Stomach (tissue), 9 donors: ENCODE results near the gene KREMEN2. TPM values are rescaled to one million over a fixed set of nuclear protein-coding genes. Genes with fewer than 3 reads are reported as not detected.

Experiments used
- DNase-seq, 2 donors: peaks; one replicate each; pipeline versions ENCODE4 v3.0.0 to v3.0.0-alpha.2; 2013 to 2019
- H3K27ac ChIP-seq, 5 donors: fragments of 200-600 bp in 4 of 5; sonication (generic) in 4 of 5; one replicate each; pipeline ENCODE4 v1.5.1; 2013 to 2019; ENCODE audit warnings: mild to moderate bottlenecking in 1 of 5, moderate library complexity in 1 of 5
- H3K27me3 ChIP-seq, 3 donors: fragments of 200-600 bp; sonication (generic); one replicate each; pipeline ENCODE4 v1.5.1; 2017 to 2019; ENCODE audit warnings: mixed run types in 1 of 3
- H3K36me3 ChIP-seq, 4 donors: fragments of 200-600 bp; sonication (generic); 1 replicate in 3 of 4; 2 replicates in 1 of 4; pipeline ENCODE4 v1.5.1; 2016 to 2019
- H3K4me1 ChIP-seq, 4 donors: fragments of 200-600 bp; sonication (generic); one replicate each; pipeline ENCODE4 v1.5.1; 2016 to 2019
- H3K4me3 ChIP-seq, 4 donors: fragments of 200-600 bp; sonication (generic) in 3 of 4; one replicate each; pipeline ENCODE4 v1.5.1; 2016 to 2019; ENCODE audit warnings: mild to moderate bottlenecking in 1 of 4
- H3K9me3 ChIP-seq, 4 donors: fragments of 200-600 bp; sonication (generic); one replicate each; pipeline ENCODE4 v1.5.1; 2016 to 2019
- CTCF ChIP-seq, 7 experiments: fragments of 450-650 bp in 4 of 7; fragments of 200-600 bp in 3 of 7; sonication (generic) in 3 of 7; IDR thresholded peaks; one replicate each; pipeline ENCODE4 v1.5.1; 2016 to 2019; ENCODE audit warnings: antibody characterized with exemption in 7 of 7, control low read depth in 2 of 7, mild to moderate bottlenecking in 1 of 7
- EP300 ChIP-seq: sonication (generic); formaldehyde crosslinking; IDR thresholded peaks from one replicate; pipeline ENCODE4 v1.6.1; 2017; ENCODE audit warnings: antibody characterized with exemption
- POLR2A ChIP-seq, 4 donors: fragments of 450-650 bp; IDR thresholded peaks; one replicate each; pipeline ENCODE4 v1.6.1; 2016; ENCODE audit warnings: antibody characterized with exemption in 4 of 4, control low read depth in 2 of 4, mild to moderate bottlenecking in 1 of 4, moderate library complexity in 1 of 4
- POLR2AphosphoS5 ChIP-seq, 3 donors: sonication (generic); formaldehyde crosslinking; IDR thresholded peaks; one replicate each; pipeline ENCODE4 v1.6.1; 2016; ENCODE audit warnings: antibody characterized with exemption in 3 of 3
- WGBS, 5 donors: extraction: QIAGEN DNeasy Blood & Tissue Kit in 3 of 5; methylation state at CpG; one replicate each; pipeline versions ENCODE4 v1.1.5 to v1.1.7; 2013 to 2018; 5-methylcytosine and 5-hydroxymethylcytosine counted together
- intact Hi-C: fragments of 100-400 bp; cut with DNase I; formaldehyde crosslinking; loops from one replicate; pipeline ENCODE4 v1.15.1; 2023; ENCODE audit warnings: low total_unique reads
- polyA plus RNA-seq, 3 donors: library from polyadenylated mRNA; stranded (reverse); fragments of 200-250 nt; gene quantifications; one replicate each; pipeline ENCODE4 v1.2.3, GENCODE V29; 2013
- small RNA-seq, 4 donors: library from RNA; depleted of rRNA; stranded (forward); fragments of <200 nt; gene quantifications; one replicate each; pipeline ENCODE3, GENCODE V24; 2016
- total RNA-seq, 5 donors: library from RNA; depleted of rRNA; stranded (reverse); fragments of >200 nt; gene quantifications; one replicate each; pipeline versions ENCODE4 v1.1.0 to v1.2.3, GENCODE V29; 2014 to 2016
- donor health status: healthy with polysubstance abuse.
- donor health status: Bipolar disorder and iron deficiency.
- donor health status: healthy.

KREMEN2 gene
- total and polyA plus RNA-seq, 8 donors: 0.37 to 1.1 TPM; not detected in 6

DNA sequence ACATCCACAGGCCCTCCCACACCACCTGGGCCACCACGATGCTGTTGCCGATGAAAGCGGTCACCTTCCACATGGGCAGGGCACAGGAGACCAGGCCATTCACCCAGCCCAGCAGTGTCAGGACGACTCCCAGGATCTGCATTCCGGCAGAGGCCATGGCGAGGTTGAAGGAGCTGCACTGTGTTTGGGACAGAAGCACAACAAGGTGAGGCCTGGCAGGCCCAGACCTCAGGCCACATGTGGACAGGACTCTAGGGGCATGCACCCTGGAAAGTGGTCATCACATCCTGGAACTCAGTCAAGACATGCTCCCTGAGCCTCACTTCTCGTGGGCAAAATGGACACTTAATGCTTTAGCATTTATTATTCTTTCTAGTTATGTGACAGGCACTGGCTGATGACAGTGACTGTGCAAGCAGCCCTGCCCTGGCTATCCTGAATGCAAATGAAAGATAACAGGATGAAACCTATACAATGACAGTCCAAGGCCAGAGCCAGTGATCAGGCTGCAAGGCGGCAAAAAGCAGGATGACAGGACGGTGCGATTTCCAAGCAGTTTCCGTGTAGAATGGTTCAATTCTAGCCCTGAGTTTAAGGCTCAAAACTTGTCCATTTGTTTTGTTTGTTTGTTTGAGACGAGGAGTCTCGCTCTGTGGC, 51.9 kb downstream of the KREMEN2 start:
- Histone ChIP-seq H3K27ac (no peak overlapping the region), H3K4me1 (peaks cover 16 to 48% (median 42%) of the 10 kb centered on the region in 4 donors), H3K36me3 (no peaks in the 10 kb centered on the region), H3K4me3 (no peak overlapping the region), H3K27me3 (peaks cover 5 to 74% (median 46%) of the 10 kb centered on the region in 3 donors), H3K9me3 (no peaks in the 10 kb centered on the region)
- intact Hi-C loops: no loop called here
- TF ChIP-seq CTCF (IDR thresholded peaks at IDR 0.05) (no peak), EP300 (no peak), POLR2AphosphoS5 (IDR thresholded peaks at IDR 0.05) (no peak), POLR2A (IDR thresholded peaks at IDR 0.05) (no peak)
- WGBS, 5 donors: 80 to 91% (median 84%) methylated on average over 9 to 13 of the region's 13 CpGs
- DNase-seq: no peak

DNA sequence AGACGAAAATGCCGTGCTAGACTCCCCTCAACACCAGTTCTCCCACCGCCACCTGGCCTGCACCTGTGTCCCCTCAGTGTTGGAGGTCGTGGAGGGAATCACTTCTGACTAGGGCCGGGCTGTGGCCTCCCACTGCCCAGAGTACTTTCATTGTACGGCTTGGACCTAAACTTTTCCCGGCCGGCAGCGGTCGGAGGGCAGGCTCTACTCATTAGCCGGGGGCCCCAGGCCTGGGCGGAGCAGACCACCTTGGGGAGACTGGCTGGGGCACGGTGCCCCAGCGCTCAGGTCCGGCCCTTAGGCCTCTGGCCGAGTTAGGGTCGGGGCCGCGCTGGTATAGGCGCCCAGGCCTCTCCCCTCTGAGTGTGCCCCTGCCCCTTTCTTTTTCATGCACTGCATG, 53.3 kb downstream of the KREMEN2 start:
- no peaks in the 10 kb centered on the region for H3K36me3 ChIP-seq
- peaks cover 0 to 60% (median 35%) of the 10 kb centered on the region in 3 donors for H3K27me3 ChIP-seq
- no peak overlapping the region for H3K4me3 ChIP-seq
- peaks cover 22 to 54% (median 51%) of the 10 kb centered on the region in 4 donors for H3K4me1 ChIP-seq
- no peaks in the 10 kb centered on the region for H3K9me3 ChIP-seq
- no peak for DNase-seq
- intact Hi-C loops: no loop called here
- WGBS, 5 donors: 60 to 80% (median 79%) methylated on average over 11 to 20 of the region's 20 CpGs
- TF ChIP-seq POLR2AphosphoS5 (IDR thresholded peaks at IDR 0.05) (no peak), POLR2A (IDR thresholded peaks at IDR 0.05) (no peak), EP300 (no peak), CTCF (IDR thresholded peaks at IDR 0.05) (no peak)
- H3K27ac ChIP-seq: no peak overlapping the region

Small RNA genes lying within 50 kb of the gene (small RNA-seq; reads per million reads assigned to genes)
- gene LINC00514: 0 reads per million in 4 donors

Other genes starting within 250 kb of the KREMEN2 start
- under 1 TPM in 1 of 5 donors, not detected in 4; 0.55 TPM for gene PRSS27, start 244.1 kb upstream of the KREMEN2 start, total RNA-seq
- gene PRSS27, start 244.1 kb upstream of the KREMEN2 start, polyA plus RNA-seq: 10 to 100 TPM in 1 of 3 donors, under 1 TPM in 2; 0.50 to 74.4 (median 0.76) TPM
- 1,000 to 10,000 TPM in 2 of 5 donors, 100 to 1,000 TPM in 3; 142 to 2,165 (median 929) TPM for gene SRRM2, start 211.6 kb upstream of the KREMEN2 start, total RNA-seq
- 100 to 1,000 TPM; 151 to 384 (median 321) TPM for gene SRRM2, start 211.6 kb upstream of the KREMEN2 start, polyA plus RNA-seq
- gene ELOB, start 187.0 kb upstream of the KREMEN2 start, total RNA-seq: 100 to 1,000 TPM in 4 of 5 donors, 10 to 100 TPM in 1; 68.1 to 279 (median 174) TPM
- gene ELOB, start 187.0 kb upstream of the KREMEN2 start, polyA plus RNA-seq: 100 to 1,000 TPM; 386 to 713 (median 456) TPM
- gene PRSS33, start 176.7 kb upstream of the KREMEN2 start, total RNA-seq: not detected
- not detected for gene PRSS33, start 176.7 kb upstream of the KREMEN2 start, polyA plus RNA-seq
- gene PRSS41, start 165.8 kb upstream of the KREMEN2 start, total RNA-seq: not detected
- gene PRSS41, start 165.8 kb upstream of the KREMEN2 start, polyA plus RNA-seq: not detected
- 1 to 10 TPM in 1 of 5 donors, not detected in 4; 1.1 TPM for gene PRSS21, start 147.0 kb upstream of the KREMEN2 start, total RNA-seq
- gene PRSS21, start 147.0 kb upstream of the KREMEN2 start, polyA plus RNA-seq: 1 to 10 TPM in 1 of 3 donors, under 1 TPM in 2; 0.50 to 2.9 (median 0.65) TPM
- 10 to 100 TPM in 2 of 5 donors, not detected in 3; 15.6 to 39.0 TPM for gene ZG16B, start 134.0 kb upstream of the KREMEN2 start, total RNA-seq
- 10 to 100 TPM; 13.0 to 35.4 (median 22.3) TPM for gene ZG16B, start 134.0 kb upstream of the KREMEN2 start, polyA plus RNA-seq
- gene PRSS22, start 106.1 kb upstream of the KREMEN2 start, total RNA-seq: 10 to 100 TPM in 2 of 5 donors, 1 to 10 TPM in 2, not detected in 1; 1.8 to 33.2 (median 9.8) TPM
- 10 to 100 TPM in 2 of 3 donors, 1 to 10 TPM in 1; 5.2 to 62.2 (median 22.7) TPM for gene PRSS22, start 106.1 kb upstream of the KREMEN2 start, polyA plus RNA-seq
- 10 to 100 TPM; 19.6 to 76.4 (median 52.4) TPM for gene FLYWCH2, start 81.1 kb upstream of the KREMEN2 start, total RNA-seq
- gene FLYWCH2, start 81.1 kb upstream of the KREMEN2 start, polyA plus RNA-seq: 10 to 100 TPM; 30.1 to 43.4 (median 39.0) TPM
- 100 to 1,000 TPM in 1 of 5 donors, 10 to 100 TPM in 4; 10.5 to 121 (median 26.5) TPM for gene FLYWCH1, start 52.3 kb upstream of the KREMEN2 start, total RNA-seq
- 10 to 100 TPM in 2 of 3 donors, 1 to 10 TPM in 1; 8.1 to 18.1 (median 12.0) TPM for gene FLYWCH1, start 52.3 kb upstream of the KREMEN2 start, polyA plus RNA-seq
- gene PAQR4, start 5.1 kb downstream of the KREMEN2 start, total RNA-seq: 10 to 100 TPM in 2 of 5 donors, 1 to 10 TPM in 3; 4.8 to 43.2 (median 8.4) TPM
- gene PAQR4, start 5.1 kb downstream of the KREMEN2 start, polyA plus RNA-seq: 10 to 100 TPM in 2 of 3 donors, 1 to 10 TPM in 1; 2.7 to 15.3 (median 10.9) TPM
- gene PKMYT1, start 16.2 kb downstream of the KREMEN2 start, total RNA-seq: 10 to 100 TPM in 2 of 5 donors, 1 to 10 TPM in 3; 2.4 to 19.3 (median 9.6) TPM
- 10 to 100 TPM in 1 of 3 donors, 1 to 10 TPM in 2; 1.8 to 15.9 (median 9.5) TPM for gene PKMYT1, start 16.2 kb downstream of the KREMEN2 start, polyA plus RNA-seq
- not detected for gene CLDN9, start 48.6 kb downstream of the KREMEN2 start, total RNA-seq
- under 1 TPM in 2 of 3 donors, not detected in 1; 0.28 to 0.31 TPM for gene CLDN9, start 48.6 kb downstream of the KREMEN2 start, polyA plus RNA-seq
- gene CLDN6, start 53.9 kb downstream of the KREMEN2 start, total RNA-seq: not detected
- gene CLDN6, start 53.9 kb downstream of the KREMEN2 start, polyA plus RNA-seq: not detected
- gene TNFRSF12A, start 56.1 kb downstream of the KREMEN2 start, total RNA-seq: 100 to 1,000 TPM in 2 of 5 donors, 10 to 100 TPM in 2, 1 to 10 TPM in 1; 1.8 to 134 (median 77.2) TPM
- gene TNFRSF12A, start 56.1 kb downstream of the KREMEN2 start, polyA plus RNA-seq: 100 to 1,000 TPM in 1 of 3 donors, 10 to 100 TPM in 2; 20.3 to 117 (median 25.8) TPM
- 10 to 100 TPM; 11.0 to 94.7 (median 21.7) TPM for gene HCFC1R1, start 59.7 kb downstream of the KREMEN2 start, total RNA-seq
- 100 to 1,000 TPM in 2 of 3 donors, 10 to 100 TPM in 1; 71.7 to 128 (median 102) TPM for gene HCFC1R1, start 59.7 kb downstream of the KREMEN2 start, polyA plus RNA-seq
- gene THOC6, start 59.8 kb downstream of the KREMEN2 start, total RNA-seq: 10 to 100 TPM in 4 of 5 donors, not detected in 1; 10.5 to 97.9 (median 22.2) TPM
- 10 to 100 TPM; 15.3 to 39.0 (median 32.8) TPM for gene THOC6, start 59.8 kb downstream of the KREMEN2 start, polyA plus RNA-seq
- gene BICDL2, start 72.7 kb downstream of the KREMEN2 start, total RNA-seq: 100 to 1,000 TPM in 1 of 5 donors, 10 to 100 TPM in 4; 18.4 to 693 (median 59.4) TPM
- 10 to 100 TPM; 26.0 to 79.7 (median 29.0) TPM for gene BICDL2, start 72.7 kb downstream of the KREMEN2 start, polyA plus RNA-seq
- gene MMP25, start 82.3 kb downstream of the KREMEN2 start, total RNA-seq: 1 to 10 TPM in 2 of 5 donors, not detected in 3; 1.1 to 1.6 TPM
- gene MMP25, start 82.3 kb downstream of the KREMEN2 start, polyA plus RNA-seq: 1 to 10 TPM in 1 of 3 donors, under 1 TPM in 2; 0.48 to 2.9 (median 0.61) TPM
- 100 to 1,000 TPM in 1 of 5 donors, 10 to 100 TPM in 3, 1 to 10 TPM in 1; 9.9 to 504 (median 90.4) TPM for gene IL32, start 101.4 kb downstream of the KREMEN2 start, total RNA-seq
- 100 to 1,000 TPM in 1 of 3 donors, 10 to 100 TPM in 2; 56.3 to 129 (median 60.9) TPM for gene IL32, start 101.4 kb downstream of the KREMEN2 start, polyA plus RNA-seq
- gene ZSCAN10, start 135.0 kb downstream of the KREMEN2 start, total RNA-seq: not detected
- not detected for gene ZSCAN10, start 135.0 kb downstream of the KREMEN2 start, polyA plus RNA-seq
- gene ZNF205, start 148.3 kb downstream of the KREMEN2 start, total RNA-seq: 10 to 100 TPM in 1 of 5 donors, 1 to 10 TPM in 3, under 1 TPM in 1; 0.87 to 21.9 (median 5.5) TPM
- 10 to 100 TPM; 16.6 to 27.5 (median 20.9) TPM for gene ZNF205, start 148.3 kb downstream of the KREMEN2 start, polyA plus RNA-seq
- gene ZNF213, start 170.8 kb downstream of the KREMEN2 start, total RNA-seq: 10 to 100 TPM in 3 of 5 donors, 1 to 10 TPM in 2; 1.3 to 87.8 (median 20.0) TPM
- 1 to 10 TPM; 5.8 to 6.7 (median 6.1) TPM for gene ZNF213, start 170.8 kb downstream of the KREMEN2 start, polyA plus RNA-seq
- gene OR1F1, start 223.9 kb downstream of the KREMEN2 start, total RNA-seq: not detected
- gene OR1F1, start 223.9 kb downstream of the KREMEN2 start, polyA plus RNA-seq: not detected